H9 (cell line): ENCODE measurements around the gene CTIF. TPM values are rescaled to one million over a fixed set of nuclear protein-coding genes. Genes with fewer than 3 reads are reported as not detected.
A peak's percentile ranks its signal among the peaks of the same experiment; 100 is the strongest.

Source experiments
- DNase-seq: peaks from one replicate; pipeline ENCODE4 v3.0.0-alpha.2; 2017
- H2AFZ ChIP-seq: one replicate; pipeline ENCODE4 v1.6.1; 2013; ENCODE audit warnings: mild to moderate bottlenecking, low read length, control low read depth, moderate library complexity
- H2AK5ac ChIP-seq: 2 replicates; pipeline ENCODE4 v1.6.1; 2013; ENCODE audit warnings: low read length, control low read depth, mixed read lengths; ENCODE audit not compliant: insufficient read length
- H2BK120ac ChIP-seq: one replicate; pipeline ENCODE4 v1.6.1; 2013; ENCODE audit warnings: low read depth, mild to moderate bottlenecking, low read length, control low read depth, inconsistent platforms; ENCODE audit not compliant: poor library complexity, severe bottlenecking
- H2BK12ac ChIP-seq: 2 replicates; pipeline ENCODE4 v1.6.1; 2013; ENCODE audit warnings: low read length, control low read depth, mixed read lengths, low read depth; ENCODE audit not compliant: insufficient read length
- H2BK15ac ChIP-seq: 2 replicates; pipeline ENCODE4 v1.6.1; 2013; ENCODE audit warnings: low read depth, low read length, control low read depth
- H2BK20ac ChIP-seq: one replicate; pipeline ENCODE4 v1.6.1; 2013; ENCODE audit warnings: low read depth, mild to moderate bottlenecking, low read length, control low read depth, inconsistent platforms; ENCODE audit not compliant: poor library complexity, severe bottlenecking
- H2BK5ac ChIP-seq: 2 replicates; pipeline ENCODE4 v1.6.1; 2013; ENCODE audit warnings: low read length, control low read depth, mixed read lengths; ENCODE audit not compliant: insufficient read length
- H3K14ac ChIP-seq: 2 replicates; pipeline ENCODE4 v1.6.1; 2013; ENCODE audit warnings: low read length, control low read depth; ENCODE audit not compliant: insufficient read depth
- H3K18ac ChIP-seq: 2 replicates; pipeline ENCODE4 v1.6.1; 2013; ENCODE audit warnings: low read depth, mild to moderate bottlenecking, mixed read lengths, low read length, control low read depth; ENCODE audit not compliant: insufficient read length
- H3K23ac ChIP-seq: 2 replicates; pipeline ENCODE4 v1.6.1; 2013; ENCODE audit warnings: low read length, control low read depth, mixed read lengths, low read depth; ENCODE audit not compliant: insufficient read length
- H3K23me2 ChIP-seq: 2 replicates; pipeline ENCODE4 v1.6.1; 2013; ENCODE audit warnings: low read depth, mild to moderate bottlenecking, mixed read lengths, low read length, control low read depth; ENCODE audit not compliant: insufficient read length, poor library complexity, severe bottlenecking
- H3K27ac ChIP-seq: 2 replicates; pipeline ENCODE4 v1.5.1; 2013; ENCODE audit warnings: low read length, control low read depth, mixed read lengths, low read depth; ENCODE audit not compliant: insufficient read length
- H3K27me3 ChIP-seq: 2 replicates; pipeline ENCODE4 v1.6.1; 2013; ENCODE audit warnings: low read length, control low read depth, inconsistent platforms; ENCODE audit not compliant: insufficient read depth
- H3K4ac ChIP-seq: 2 replicates; pipeline ENCODE4 v1.6.1; 2013; ENCODE audit warnings: low read depth, mild to moderate bottlenecking, control low read depth, inconsistent platforms, low read length, moderate library complexity
- H3K4me1 ChIP-seq: 2 replicates; pipeline ENCODE4 v1.6.1; 2013; ENCODE audit warnings: low read length, control low read depth, inconsistent platforms; ENCODE audit not compliant: insufficient read depth
- H3K4me2 ChIP-seq: 2 replicates; pipeline ENCODE4 v1.6.1; 2013; ENCODE audit warnings: low read length, control low read depth, mixed read lengths; ENCODE audit not compliant: insufficient read length, insufficient read depth
- H3K56ac ChIP-seq: 2 replicates; pipeline ENCODE4 v1.6.1; 2013; ENCODE audit warnings: low read depth, mild to moderate bottlenecking, mixed read lengths, low read length, control low read depth; ENCODE audit not compliant: insufficient read length
- H3K79me1 ChIP-seq: 2 replicates; pipeline ENCODE4 v1.6.1; 2013; ENCODE audit warnings: low read depth, mild to moderate bottlenecking, moderate library complexity, low read length, control low read depth, inconsistent platforms; ENCODE audit not compliant: insufficient read depth, poor library complexity, severe bottlenecking
- H3K79me2 ChIP-seq: 2 replicates; pipeline ENCODE4 v1.6.1; 2013; ENCODE audit warnings: low read length, control low read depth, inconsistent platforms; ENCODE audit not compliant: insufficient read depth
- H3K9ac ChIP-seq: 2 replicates; pipeline ENCODE4 v1.6.1; 2013; ENCODE audit warnings: low read length, control low read depth, mixed read lengths; ENCODE audit not compliant: insufficient read length; ENCODE audit errors: extremely low read depth
- H3K9me3 ChIP-seq: one replicate; pipeline ENCODE4 v1.6.1; 2013; ENCODE audit warnings: low read depth, low read length, inconsistent platforms; ENCODE audit not compliant: control insufficient read depth
- H3T11ph ChIP-seq: one replicate; pipeline ENCODE4 v1.6.1; 2013; ENCODE audit warnings: mild to moderate bottlenecking, low read length, control low read depth, inconsistent platforms
- H4K20me1 ChIP-seq: one replicate; pipeline ENCODE4 v1.6.1; 2013; ENCODE audit not compliant: control insufficient read depth, insufficient read length, insufficient read depth
- H4K5ac ChIP-seq: 2 replicates; pipeline ENCODE4 v1.6.1; 2013; ENCODE audit warnings: low read depth, mild to moderate bottlenecking, mixed read lengths, low read length, control low read depth; ENCODE audit not compliant: insufficient read length
- H4K8ac ChIP-seq: replicated peaks from 2 replicates; pipeline ENCODE4 v1.6.1; 2013; ENCODE audit warnings: low read length, control low read depth, mixed read lengths, low read depth; ENCODE audit not compliant: insufficient read length
- H4K91ac ChIP-seq: 2 replicates; pipeline ENCODE4 v1.6.1; 2013; ENCODE audit warnings: low read depth, mild to moderate bottlenecking, moderate library complexity, mixed read lengths, low read length, control low read depth; ENCODE audit not compliant: insufficient read length
- H3K27ac Mint-ChIP-seq, 3 experiments: 2 replicates in 2 of 3; 3 replicates in 1 of 3; pipeline ENCODE4 v1.8.0; 2020 to 2021; ENCODE audit warnings: mixed read lengths in 3 of 3, mild to moderate bottlenecking in 1 of 3, moderate library complexity in 1 of 3
- H3K27me3 Mint-ChIP-seq: 2 replicates; pipeline ENCODE4 v1.8.0; 2021; ENCODE audit warnings: low read depth, mild to moderate bottlenecking, moderate library complexity, mixed read lengths
- H3K36me3 Mint-ChIP-seq, 3 experiments: 2 replicates in 2 of 3; 3 replicates in 1 of 3; pipeline ENCODE4 v1.8.0; 2020 to 2021; ENCODE audit warnings: low read depth in 3 of 3, mixed read lengths in 3 of 3; ENCODE audit not compliant: insufficient read depth in 1 of 3
- H3K4me1 Mint-ChIP-seq, 2 experiments: 2 replicates each; pipeline ENCODE4 v1.8.0; 2020; ENCODE audit warnings: mixed read lengths in 2 of 2
- H3K4me3 Mint-ChIP-seq, 2 experiments: 2 replicates in 1 of 2; 3 replicates in 1 of 2; pipeline ENCODE4 v1.8.0; 2020 to 2021; ENCODE audit warnings: mild to moderate bottlenecking in 2 of 2, mixed read lengths in 2 of 2, moderate library complexity in 1 of 2
- H3K9me3 Mint-ChIP-seq, 2 experiments: 2 replicates in 1 of 2; 3 replicates in 1 of 2; pipeline ENCODE4 v1.8.0; 2020; ENCODE audit warnings: mild to moderate bottlenecking in 2 of 2, mixed read lengths in 2 of 2, moderate library complexity in 1 of 2
- WGBS: extraction: QIAGEN DNeasy Blood & Tissue Kit; methylation state at CpG from one replicate; pipeline ENCODE4 v1.1.7; 2013; ENCODE audit warnings: missing lambda C conversion rate, low lambda C conversion rate, mixed read lengths; ENCODE audit not compliant: insufficient read length; ENCODE audit errors: extremely low coverage; 5-methylcytosine and 5-hydroxymethylcytosine counted together
- total RNA-seq: library from RNA; stranded (reverse); gene quantifications from 2 replicates; pipeline ENCODE4 v1.2.1, GENCODE V29; 2021
- TF ChIP-seq, protein P1 (sequence below): fragments of 200-600 bp; sonication (generic); conservative IDR thresholded peaks from 3 replicates; pipeline ENCODE4 v1.8.0; 2021; ENCODE audit warnings: antibody characterized with exemption, mild to moderate bottlenecking

CTIF gene
- total RNA-seq, 1 experiment from 2014 or later = 15.8 TPM

DNA sequence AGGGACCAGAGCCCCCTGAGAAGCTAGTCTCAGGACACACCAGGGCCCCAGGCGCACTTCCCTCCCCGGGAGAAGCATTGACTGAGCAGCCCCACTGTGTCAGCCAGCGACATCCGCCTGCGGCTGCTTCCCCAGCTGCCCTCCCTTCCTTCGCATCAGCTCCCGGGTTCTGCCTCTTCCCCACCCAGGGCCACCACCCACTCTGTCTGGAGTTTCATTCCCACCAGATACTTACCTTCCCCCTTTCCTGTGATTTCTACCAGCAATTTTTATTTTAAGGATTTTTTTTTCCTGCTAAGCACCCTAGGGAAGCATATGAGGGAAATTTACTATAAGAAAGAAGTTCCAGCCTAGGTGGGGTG lies 312.7 kb downstream of the CTIF start:
- Mint-ChIP-seq H3K27me3 (peaks cover 6% of the 10 kb centered on the region; the same call in 1 of the 2 replicates), H3K4me3 (no peak overlapping the region), H3K27ac (peak overlapping the region in 2 of 3 experiments; percentile 50 to 82; a peak in 4 of 7 replicates), H3K36me3 (peaks cover 0 to 1% (median 0%) of the 10 kb centered on the region in 3 experiments; a peak in 1 of 7 replicates), H3K9me3 (no peaks in the 10 kb centered on the region), H3K4me1 (peaks cover 34 to 37% of the 10 kb centered on the region in 2 experiments)
- no peak overlapping the region for H4K5ac ChIP-seq
- H3K4me1 ChIP-seq = no peaks in the 10 kb centered on the region
- no peak overlapping the region for H2BK15ac ChIP-seq
- no peak for DNase-seq
- no peaks in the 10 kb centered on the region for H3K9me3 ChIP-seq
- H3K9ac ChIP-seq = no peak overlapping the region
- H3K27me3 ChIP-seq = no peaks in the 10 kb centered on the region
- H3K23ac ChIP-seq = no peak overlapping the region
- H3K23me2 ChIP-seq = no peaks in the 10 kb centered on the region
- WGBS = no CpG with 5 or more reads among the region's 7 CpGs
- TF ChIP-seq, protein P1, sequence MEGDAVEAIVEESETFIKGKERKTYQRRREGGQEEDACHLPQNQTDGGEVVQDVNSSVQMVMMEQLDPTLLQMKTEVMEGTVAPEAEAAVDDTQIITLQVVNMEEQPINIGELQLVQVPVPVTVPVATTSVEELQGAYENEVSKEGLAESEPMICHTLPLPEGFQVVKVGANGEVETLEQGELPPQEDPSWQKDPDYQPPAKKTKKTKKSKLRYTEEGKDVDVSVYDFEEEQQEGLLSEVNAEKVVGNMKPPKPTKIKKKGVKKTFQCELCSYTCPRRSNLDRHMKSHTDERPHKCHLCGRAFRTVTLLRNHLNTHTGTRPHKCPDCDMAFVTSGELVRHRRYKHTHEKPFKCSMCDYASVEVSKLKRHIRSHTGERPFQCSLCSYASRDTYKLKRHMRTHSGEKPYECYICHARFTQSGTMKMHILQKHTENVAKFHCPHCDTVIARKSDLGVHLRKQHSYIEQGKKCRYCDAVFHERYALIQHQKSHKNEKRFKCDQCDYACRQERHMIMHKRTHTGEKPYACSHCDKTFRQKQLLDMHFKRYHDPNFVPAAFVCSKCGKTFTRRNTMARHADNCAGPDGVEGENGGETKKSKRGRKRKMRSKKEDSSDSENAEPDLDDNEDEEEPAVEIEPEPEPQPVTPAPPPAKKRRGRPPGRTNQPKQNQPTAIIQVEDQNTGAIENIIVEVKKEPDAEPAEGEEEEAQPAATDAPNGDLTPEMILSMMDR = no peak
- no peak overlapping the region for H3K4ac ChIP-seq
- no peaks in the 10 kb centered on the region for H3K79me2 ChIP-seq
- peak overlapping the region; percentile 54; the same call in 1 of the 2 replicates for H3K14ac ChIP-seq
- no peak overlapping the region for H2BK120ac ChIP-seq
- no peak overlapping the region for H4K91ac ChIP-seq
- no peak overlapping the region for H3K4me2 ChIP-seq
- H2AK5ac ChIP-seq = no peak overlapping the region
- H4K20me1 ChIP-seq = no peaks in the 10 kb centered on the region
- no peak overlapping the region for H2BK20ac ChIP-seq
- H3K27ac ChIP-seq = no peak overlapping the region
- H2BK12ac ChIP-seq = no peak overlapping the region
- no peak overlapping the region for H3T11ph ChIP-seq
- no peak overlapping the region for H2BK5ac ChIP-seq
- no peak overlapping the region for H2AFZ ChIP-seq
- no peaks in the 10 kb centered on the region for H3K79me1 ChIP-seq
- no peak overlapping the region for H4K8ac ChIP-seq
- H3K56ac ChIP-seq = no peak overlapping the region
- H3K18ac ChIP-seq = no peak overlapping the region
